GM23338 (cell line): ENCODE data around the gene NYAP2.

Experiments used
- CREB1 ChIP-seq: fragments of 250-450 bp; sonication (Bioruptor Pico); IDR thresholded peaks from 2 replicates; pipeline ENCODE4 v1.5.0; 2020; ENCODE audit warnings: low read depth, mild to moderate bottlenecking, moderate library complexity
- CTCF ChIP-seq, 2 experiments: fragments of 200-600 bp in 1 of 2; sonication (generic) in 1 of 2; conservative IDR thresholded peaks; 2 replicates each; pipeline versions ENCODE4 v1.5.1 to v1.6.1; 2016 to 2017; ENCODE audit warnings: antibody characterized with exemption in 2 of 2, low read depth in 2 of 2, mild to moderate bottlenecking in 2 of 2, moderate library complexity in 1 of 2
- ETS1 ChIP-seq: IDR thresholded peaks from 2 replicates; pipeline ENCODE4 v1.6.1; 2016; ENCODE audit warnings: antibody characterized with exemption
- EZH2 ChIP-seq: fragments of 200-600 bp; sonication (generic); IDR thresholded peaks from one replicate; pipeline ENCODE4 v1.8.0; 2017; ENCODE audit warnings: antibody characterized with exemption, mild to moderate bottlenecking, low read depth; ENCODE audit not compliant: unreplicated experiment
- EZH2phosphoT487 ChIP-seq: fragments of 200-600 bp; sonication (generic); IDR thresholded peaks from one replicate; pipeline ENCODE4 v1.8.1; 2018; ENCODE audit warnings: antibody characterized with exemption; ENCODE audit not compliant: unreplicated experiment
- JUNB ChIP-seq: IDR thresholded peaks from one replicate; pipeline ENCODE4 v1.6.1; 2016; ENCODE audit warnings: antibody characterized with exemption; ENCODE audit not compliant: unreplicated experiment
- NANOG ChIP-seq: IDR thresholded peaks from 2 replicates; pipeline ENCODE4 v1.6.1; 2016; ENCODE audit warnings: antibody characterized with exemption, borderline replicate concordance
- POLR2AphosphoS5 ChIP-seq: IDR thresholded peaks from 2 replicates; pipeline ENCODE4 v1.6.1; 2016; ENCODE audit warnings: antibody characterized with exemption, low read depth
- REST ChIP-seq: IDR thresholded peaks from one replicate; pipeline ENCODE4 v1.6.1; 2018; ENCODE audit warnings: antibody characterized with exemption; ENCODE audit not compliant: unreplicated experiment
- STAT1 ChIP-seq: IDR thresholded peaks from one replicate; pipeline ENCODE4 v1.6.1; 2016; ENCODE audit warnings: antibody characterized with exemption; ENCODE audit not compliant: unreplicated experiment
- ZNF114 ChIP-seq: fragments of 250-450 bp; sonication (Bioruptor Pico); IDR thresholded peaks from 2 replicates; pipeline ENCODE4 v1.5.0; 2020; ENCODE audit warnings: mild to moderate bottlenecking, moderate library complexity
- ZNF331 ChIP-seq: fragments of 250-450 bp; sonication (Bioruptor Pico); IDR thresholded peaks from 2 replicates; pipeline ENCODE4 v1.5.0; 2020; ENCODE audit warnings: low read depth, mild to moderate bottlenecking, moderate library complexity
- ZNF462 ChIP-seq: fragments of 250-450 bp; sonication (Bioruptor Pico); IDR thresholded peaks from 2 replicates; pipeline ENCODE4 v1.5.0; 2020; ENCODE audit warnings: mild to moderate bottlenecking, moderate library complexity

GRCh38 chr2:225379856-225380255 is 19.7 kb upstream of the NYAP2 start:
- TF ChIP-seq CTCF (conservative IDR thresholded peaks at IDR 0.05; ENCODE audit: low read depth in 2 of 2) (no peak), ETS1 (no peak), REST (no peak), EZH2 (no peak), POLR2AphosphoS5 (no peak), EZH2phosphoT487 (no peak), JUNB (no peak), NANOG (no peak), CREB1 (CRISPR knock-in tag) (no peak), ZNF331 (no peak), ZNF114 (no peak), ZNF462 (CRISPR knock-in tag) (no peak), STAT1 (no peak)
